Activated CD4-positive, alpha-beta T cell treated with anti-CD3 and anti-CD28 coated beads for 4 hours (primary cell): ENCODE results near the gene CD19.
"Not testable (repeated sequence)": the region's sequence is repeated elsewhere in the genome, so short reads cannot be mapped to it uniquely, and the experiment has no call there.

Source experiments
- DNase-seq, 2 donors: peaks; one replicate each; pipeline ENCODE4 v3.0.0-alpha.2; 2020

CD19 gene

GRCh38 chr16:28910086-28911031, 21.4 kb upstream of the CD19 start:
- DNase-seq, result no peak

DNA sequence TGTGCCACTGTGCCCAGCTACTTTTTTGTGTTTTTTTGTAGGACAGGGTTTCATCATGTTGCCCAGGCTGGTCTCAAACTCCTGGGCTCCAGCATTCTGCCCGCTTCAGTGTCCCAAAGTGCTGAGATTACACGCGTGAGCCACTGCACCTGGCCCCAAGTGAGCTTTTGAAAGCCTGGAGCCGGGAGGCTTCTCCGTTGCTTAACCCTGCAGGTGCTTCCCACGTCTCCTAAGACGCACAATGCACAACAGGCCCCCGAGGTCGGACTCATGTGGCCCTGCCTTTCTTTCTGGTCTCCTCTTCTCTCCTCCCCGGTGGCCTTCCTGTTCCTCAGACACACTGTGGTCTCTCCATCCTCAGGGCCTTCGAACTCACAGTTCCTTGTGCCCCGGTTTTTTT, 19.2 kb upstream of the CD19 start:
- no peak for DNase-seq

- no peak for DNase-seq
Measured at GRCh38 chr16:28913946-28914724, 17.6 kb upstream of the CD19 start.

DNA sequence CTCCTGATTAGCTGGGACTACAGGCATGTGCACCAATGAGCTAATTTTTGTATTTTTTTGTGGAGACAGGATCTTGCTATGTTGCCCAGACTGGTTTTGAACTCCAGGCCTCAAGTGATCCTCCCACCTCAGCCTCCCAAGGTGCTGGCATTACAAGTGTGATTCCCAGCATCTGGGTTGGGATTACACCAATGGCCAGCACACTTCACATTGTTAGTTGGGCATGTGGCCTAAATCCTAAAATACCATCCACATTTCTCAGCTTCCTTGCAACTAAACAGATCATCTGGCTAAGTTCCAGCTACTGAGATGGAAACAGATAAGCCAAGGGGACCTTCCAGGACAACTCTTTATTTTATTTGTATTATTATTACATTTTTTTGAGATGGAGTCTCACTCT, 16.6 kb upstream of the CD19 start:
- no peak for DNase-seq

DNA sequence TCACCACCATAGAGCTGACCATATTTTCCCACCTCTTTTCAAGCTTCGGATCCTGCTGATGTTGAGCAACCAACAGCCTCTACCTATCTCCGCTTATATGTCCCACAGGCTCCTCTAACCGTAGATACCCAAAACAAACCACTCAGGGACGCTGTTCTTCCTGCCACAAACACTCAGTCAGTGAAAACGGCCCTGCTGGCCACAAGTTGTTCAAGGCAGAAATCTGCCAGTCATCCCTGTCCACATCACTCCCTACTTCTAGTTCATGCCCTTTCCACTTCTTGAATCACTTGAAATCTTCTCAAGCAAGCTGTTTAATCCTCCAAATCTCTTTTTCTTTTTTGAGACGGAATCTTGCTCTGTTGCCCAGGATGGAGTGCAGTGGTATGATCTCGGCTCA, 14.7 kb upstream of the CD19 start:
- no peak for DNase-seq

GRCh38 chr16:28918698-28919097, 13.1 kb upstream of the CD19 start:
- DNase-seq, result no peak

GRCh38 chr16:28923231-28923587, 8.6 kb upstream of the CD19 start:
- no peak for DNase-seq

DNA sequence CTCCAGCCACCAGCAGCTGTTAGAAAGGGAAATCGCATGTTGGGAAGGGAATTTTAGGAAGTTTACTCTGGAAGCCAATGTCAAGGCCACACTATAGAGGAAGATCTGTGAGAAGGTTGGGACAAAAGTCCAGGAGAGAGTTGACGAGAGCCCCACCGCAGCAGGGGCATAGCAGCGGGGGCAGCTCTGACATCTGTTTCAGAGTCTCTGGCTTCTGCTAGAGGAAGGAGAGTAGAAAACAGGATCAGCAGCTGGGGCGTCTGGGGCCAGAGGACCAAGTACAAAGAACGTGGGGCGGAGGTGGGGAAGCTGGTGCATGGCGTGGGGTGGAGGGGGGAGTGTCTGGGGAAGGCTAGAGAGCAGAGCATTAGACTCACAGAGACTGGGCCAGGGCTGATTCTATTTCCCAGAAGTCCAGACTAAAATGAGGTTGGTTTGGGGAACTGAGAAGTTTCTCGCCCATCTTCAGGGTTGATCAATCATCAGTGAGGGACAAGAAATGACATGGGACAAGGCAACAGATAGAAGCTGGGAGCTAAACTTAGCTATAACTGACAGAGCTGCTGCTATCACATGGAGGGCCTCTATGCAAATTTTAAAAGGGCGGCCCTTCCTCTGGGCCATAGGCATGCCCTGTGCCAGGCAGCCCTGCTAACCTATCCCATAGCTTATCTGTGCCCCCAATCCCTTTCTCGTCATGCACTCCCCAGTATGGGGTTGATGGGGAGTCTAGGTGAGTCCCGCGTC, 7.9 kb upstream of the CD19 start:
- DNase-seq, result no peak

GRCh38 chr16:28924399-28924761, 7.4 kb upstream of the CD19 start:
- no peak for DNase-seq

GRCh38 chr16:28924762-28925385, 6.9 kb upstream of the CD19 start, which contains the start of gene RABEP2:
Gene RABEP2, minus strand, starts transcription at chr16:28925238. Its CDS starts 75 bp downstream, at chr16:28925163.
- DNase-seq, result peak; percentile 94

- peak; percentile 76 to 78 for DNase-seq
Measured at GRCh38 chr16:28925386-28926228, 6.2 kb upstream of the CD19 start.

- not testable (repeated sequence) for DNase-seq
Measured at GRCh38 chr16:28926284-28926683, 5.5 kb upstream of the CD19 start.

DNA sequence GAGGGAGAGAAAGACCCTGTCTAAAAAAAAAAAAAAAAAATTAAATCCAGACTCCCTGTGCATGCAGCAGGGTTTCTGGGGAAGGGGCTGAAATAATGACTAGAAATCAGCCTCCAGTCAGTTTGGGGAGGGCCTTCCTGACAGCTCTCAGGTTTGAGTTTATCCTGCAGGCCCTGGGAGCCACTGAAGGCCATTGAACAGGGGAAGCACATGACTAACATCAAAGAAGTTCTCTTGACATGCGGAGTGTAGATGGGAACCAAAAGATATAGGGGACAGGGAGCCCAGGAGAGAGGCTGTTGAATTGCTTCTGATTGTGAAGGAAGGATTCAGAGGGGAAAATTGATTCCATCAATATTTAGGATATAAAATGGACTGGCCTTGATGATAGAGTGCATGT, 4.0 kb upstream of the CD19 start:
- DNase-seq, result no peak

- no peak for DNase-seq
Measured at GRCh38 chr16:28930203-28930602, 1.6 kb upstream of the CD19 start.

GRCh38 chr16:28930652-28931051, 1.1 kb upstream of the CD19 start:
- DNase-seq, result no peak

DNA sequence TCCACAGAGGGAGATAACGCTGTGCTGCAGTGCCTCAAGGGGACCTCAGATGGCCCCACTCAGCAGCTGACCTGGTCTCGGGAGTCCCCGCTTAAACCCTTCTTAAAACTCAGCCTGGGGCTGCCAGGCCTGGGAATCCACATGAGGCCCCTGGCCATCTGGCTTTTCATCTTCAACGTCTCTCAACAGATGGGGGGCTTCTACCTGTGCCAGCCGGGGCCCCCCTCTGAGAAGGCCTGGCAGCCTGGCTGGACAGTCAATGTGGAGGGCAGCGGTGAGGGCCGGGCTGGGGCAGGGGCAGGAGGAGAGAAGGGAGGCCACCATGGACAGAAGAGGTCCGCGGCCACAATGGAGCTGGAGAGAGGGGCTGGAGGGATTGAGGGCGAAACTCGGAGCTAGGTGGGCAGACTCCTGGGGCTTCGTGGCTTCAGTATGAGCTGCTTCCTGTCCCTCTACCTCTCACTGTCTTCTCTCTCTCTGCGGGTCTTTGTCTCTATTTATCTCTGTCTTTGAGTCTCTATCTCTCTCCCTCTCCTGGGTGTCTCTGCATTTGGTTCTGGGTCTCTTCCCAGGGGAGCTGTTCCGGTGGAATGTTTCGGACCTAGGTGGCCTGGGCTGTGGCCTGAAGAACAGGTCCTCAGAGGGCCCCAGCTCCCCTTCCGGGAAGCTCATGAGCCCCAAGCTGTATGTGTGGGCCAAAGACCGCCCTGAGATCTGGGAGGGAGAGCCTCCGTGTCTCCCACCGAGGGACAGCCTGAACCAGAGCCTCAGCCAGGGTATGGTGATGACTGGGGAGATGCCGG, 769 bp downstream of the CD19 start:
- no peak for DNase-seq

GRCh38 chr16:28933171-28933570, 1.4 kb downstream of the CD19 start:
- no peak for DNase-seq

GRCh38 chr16:28935346-28935745, 3.6 kb downstream of the CD19 start:
- DNase-seq, result no peak

DNA sequence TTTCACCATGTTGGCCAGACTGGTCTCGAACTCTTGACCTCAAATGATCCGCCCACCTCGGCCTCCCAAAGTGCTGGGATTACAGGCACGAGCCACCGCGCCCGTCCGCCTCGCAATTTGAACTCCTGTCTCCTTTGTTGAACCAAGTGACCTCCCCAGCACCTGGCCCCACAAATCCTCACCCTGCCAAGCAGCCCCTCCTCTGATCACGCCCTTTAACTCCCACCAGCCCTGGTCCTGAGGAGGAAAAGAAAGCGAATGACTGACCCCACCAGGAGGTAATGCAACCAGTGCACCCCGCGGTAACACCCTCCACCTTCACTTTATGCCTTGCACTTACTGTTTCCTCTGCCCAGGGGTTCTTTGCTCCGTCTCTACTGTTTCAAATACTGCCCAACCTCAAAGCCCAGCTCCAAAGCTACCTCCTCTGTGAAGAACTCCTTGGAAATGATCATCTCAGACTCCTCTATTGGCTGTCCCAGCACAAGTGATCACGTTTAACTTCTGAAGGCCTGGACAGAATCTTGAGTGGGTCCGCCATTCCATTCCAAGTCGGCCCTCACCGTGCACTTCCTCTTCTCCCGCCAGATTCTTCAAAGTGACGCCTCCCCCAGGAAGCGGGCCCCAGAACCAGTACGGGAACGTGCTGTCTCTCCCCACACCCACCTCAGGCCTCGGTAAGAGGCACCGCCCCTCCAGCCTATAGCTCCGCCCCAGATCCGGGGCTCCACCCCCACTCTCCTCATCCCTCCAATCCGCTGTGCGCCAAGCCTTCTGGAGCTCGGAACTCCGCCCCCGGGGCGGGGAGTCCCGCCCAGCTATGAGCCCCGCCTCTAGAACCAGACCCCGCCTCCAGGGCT, 4.4 kb downstream of the CD19 start:
- DNase-seq, result peak; percentile 79 to 80

GRCh38 chr16:28936784-28937155, 5.0 kb downstream of the CD19 start:
- no peak for DNase-seq
